AG20443 (cell line): ENCODE data around the gene CDKN2A.

ENCODE experiments used
- DNase-seq: peaks from one replicate; pipeline ENCODE4 v3.0.0; 2012; ENCODE audit warnings: low spot score, mixed read lengths

The CDKN2A gene

GRCh38 chr9:21993893-21994555, at the start of gene CDKN2A:
Gene CDKN2A, minus strand, starts transcription at chr9:21994392.
- DNase-seq, result peak; percentile 12

DNA sequence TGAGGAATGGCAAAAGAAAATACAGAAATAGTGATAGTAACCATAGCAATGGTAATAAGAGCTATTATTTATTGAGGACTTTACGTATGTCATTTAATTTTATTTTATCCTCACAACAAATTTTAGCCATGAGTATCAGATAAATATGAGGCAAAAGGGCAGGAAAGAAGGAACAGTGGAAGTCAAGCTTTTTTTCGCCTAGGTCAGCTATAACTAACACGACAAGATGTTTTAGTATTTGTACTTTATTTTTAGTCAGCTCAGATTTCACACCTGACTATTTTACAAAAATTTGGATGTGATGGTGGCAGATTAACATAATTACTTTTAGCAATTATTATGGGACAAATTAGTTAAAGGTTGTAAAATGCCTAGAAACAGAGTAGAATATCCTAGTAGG, 49.7 kb upstream of the CDKN2A start:
- no peak for DNase-seq

- DNase-seq, result peak; percentile 10
Measured at GRCh38 chr9:22041775-22042174, 47.6 kb upstream of the CDKN2A start.

DNA sequence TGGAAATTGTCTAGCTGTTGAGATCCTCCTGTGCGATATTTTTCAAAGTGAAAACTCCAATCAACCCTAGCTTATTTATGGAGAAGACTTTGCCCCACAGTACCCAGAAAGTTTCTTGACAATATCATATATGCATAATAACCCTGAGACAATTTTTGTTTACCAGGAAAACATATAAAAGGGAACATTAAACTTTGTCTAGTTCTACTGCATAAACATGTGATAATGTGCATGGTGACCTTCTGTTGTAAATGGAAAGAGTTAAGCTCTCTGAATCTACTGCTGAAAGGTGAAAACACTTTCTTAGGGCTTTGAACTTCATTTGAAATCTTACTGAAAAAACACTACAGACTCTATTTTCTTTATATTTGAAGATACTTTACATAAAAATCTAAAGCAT, 47.2 kb upstream of the CDKN2A start:
- no peak for DNase-seq

DNA sequence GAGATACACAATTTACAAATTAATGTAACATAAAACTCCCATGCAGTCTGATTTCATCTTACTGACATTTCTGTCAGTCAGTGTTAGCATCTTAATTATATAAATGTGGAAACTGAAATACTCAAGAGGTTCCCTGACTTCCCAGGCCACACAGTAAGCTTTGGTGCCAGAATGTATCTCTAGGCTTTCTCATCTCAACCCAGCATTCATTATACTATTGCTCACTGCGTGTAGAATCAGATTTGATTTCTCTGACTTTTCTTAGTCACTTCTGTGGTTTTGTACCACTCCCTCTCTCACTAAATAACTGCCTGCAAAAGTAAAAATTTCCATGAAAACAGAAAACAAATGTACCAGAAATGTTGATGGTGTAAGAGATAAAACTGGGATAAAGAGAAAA, 46.6 kb upstream of the CDKN2A start:
- peak; percentile 62 for DNase-seq

DNA sequence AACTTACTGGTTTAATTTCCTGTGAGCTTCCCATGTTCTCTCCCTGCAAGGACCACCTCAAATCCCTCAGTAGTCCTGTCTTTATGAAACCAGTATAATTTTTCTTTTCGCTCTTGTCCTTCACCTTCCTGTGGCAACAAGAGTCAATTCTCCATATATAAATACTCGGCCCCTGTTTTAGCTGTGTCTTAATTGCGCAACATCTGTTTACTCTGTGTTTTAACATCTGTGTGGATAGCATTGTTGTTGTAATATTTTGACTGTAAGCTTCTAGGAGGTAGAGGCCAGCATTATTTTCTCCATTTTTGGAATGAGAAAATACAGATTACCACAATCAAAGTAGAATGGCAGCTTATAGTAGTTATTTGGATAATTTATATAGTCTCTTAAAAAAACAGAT, 45.1 kb upstream of the CDKN2A start:
- no peak for DNase-seq

- DNase-seq, result peak; percentile 14
Measured at GRCh38 chr9:22037954-22038690, 43.9 kb upstream of the CDKN2A start.

GRCh38 chr9:22036866-22037626, 42.9 kb upstream of the CDKN2A start:
- DNase-seq, result no peak

GRCh38 chr9:22035591-22036011, 41.4 kb upstream of the CDKN2A start:
- DNase-seq, result no peak

DNA sequence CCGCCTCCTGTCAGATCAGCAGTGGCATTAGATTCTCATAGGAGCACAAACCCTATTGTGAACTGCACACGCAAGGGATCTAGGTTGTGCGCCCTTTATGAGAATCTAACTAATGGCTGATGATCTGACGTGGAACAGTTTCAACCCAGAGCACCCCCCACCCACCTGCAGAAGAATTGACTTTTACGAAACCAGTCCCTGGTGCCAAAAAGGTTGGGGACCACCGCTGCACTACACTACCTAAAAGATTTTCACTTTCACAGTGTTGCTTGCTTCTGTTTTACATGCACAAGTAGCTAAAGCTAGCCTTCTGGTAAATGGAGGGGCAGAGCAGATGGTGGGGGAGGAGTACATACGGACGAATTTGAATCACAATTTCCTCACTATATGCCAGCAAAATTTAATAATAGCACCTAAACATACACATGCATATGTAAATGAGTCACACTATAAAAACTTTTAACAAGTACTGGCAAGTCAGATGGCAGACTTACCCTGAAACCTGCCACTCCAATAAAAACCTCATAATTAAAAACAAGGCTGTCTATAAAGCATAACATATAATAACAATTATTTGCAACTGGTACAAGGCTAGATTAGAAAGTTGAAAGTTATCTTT, 38.9 kb upstream of the CDKN2A start:
- DNase-seq, result no peak

GRCh38 chr9:22031655-22032411, 37.6 kb upstream of the CDKN2A start:
- DNase-seq, result no peak

DNA sequence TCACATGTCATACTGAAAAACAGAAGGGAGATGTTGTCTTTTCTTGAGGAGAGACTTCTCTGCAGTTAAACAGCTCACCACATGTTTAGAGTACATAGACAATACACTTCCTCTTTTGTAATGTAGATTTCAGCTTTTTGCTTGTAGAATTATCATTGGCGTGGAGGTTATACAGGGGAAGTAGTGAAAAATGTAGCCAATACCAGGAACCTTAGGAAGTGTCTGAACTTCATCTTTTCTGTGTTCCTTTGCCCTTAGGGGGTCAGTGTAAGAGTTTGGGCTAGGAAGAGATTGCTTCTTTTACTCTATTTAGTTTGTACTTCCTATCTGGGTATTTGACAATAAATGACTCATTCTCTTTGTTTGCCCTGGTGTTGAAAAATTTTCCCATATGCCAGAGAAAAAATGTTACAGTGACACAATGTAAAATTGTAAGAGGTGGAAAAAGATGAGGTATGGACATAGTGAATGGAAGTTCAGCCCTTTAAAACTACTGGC, 36.0 kb upstream of the CDKN2A start:
- peak; percentile 44 for DNase-seq

GRCh38 chr9:22029231-22029630, 35.0 kb upstream of the CDKN2A start:
- DNase-seq, result no peak

DNA sequence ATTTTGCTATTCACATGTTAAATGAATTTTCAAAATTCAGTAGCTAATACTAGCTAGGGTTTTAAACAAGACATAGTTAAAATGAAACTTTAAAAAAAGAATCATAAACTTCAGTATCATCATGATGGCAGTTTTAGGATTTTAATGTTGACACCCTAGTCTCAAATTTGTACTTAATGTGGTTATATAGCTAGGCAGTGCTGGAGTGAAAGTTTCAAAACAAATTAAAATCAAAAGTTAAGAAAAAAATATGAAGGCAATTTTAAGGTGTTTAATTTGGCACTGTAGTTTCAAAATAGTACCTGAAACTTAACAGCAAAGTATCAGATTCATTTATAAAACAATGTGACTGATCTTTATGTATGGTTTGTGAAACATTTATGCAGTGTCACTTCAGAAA, 34.2 kb upstream of the CDKN2A start:
- DNase-seq, result no peak

GRCh38 chr9:22026696-22027095, 32.5 kb upstream of the CDKN2A start:
- DNase-seq, result no peak

- DNase-seq, result no peak
Measured at GRCh38 chr9:22022396-22022795, 28.2 kb upstream of the CDKN2A start.

DNA sequence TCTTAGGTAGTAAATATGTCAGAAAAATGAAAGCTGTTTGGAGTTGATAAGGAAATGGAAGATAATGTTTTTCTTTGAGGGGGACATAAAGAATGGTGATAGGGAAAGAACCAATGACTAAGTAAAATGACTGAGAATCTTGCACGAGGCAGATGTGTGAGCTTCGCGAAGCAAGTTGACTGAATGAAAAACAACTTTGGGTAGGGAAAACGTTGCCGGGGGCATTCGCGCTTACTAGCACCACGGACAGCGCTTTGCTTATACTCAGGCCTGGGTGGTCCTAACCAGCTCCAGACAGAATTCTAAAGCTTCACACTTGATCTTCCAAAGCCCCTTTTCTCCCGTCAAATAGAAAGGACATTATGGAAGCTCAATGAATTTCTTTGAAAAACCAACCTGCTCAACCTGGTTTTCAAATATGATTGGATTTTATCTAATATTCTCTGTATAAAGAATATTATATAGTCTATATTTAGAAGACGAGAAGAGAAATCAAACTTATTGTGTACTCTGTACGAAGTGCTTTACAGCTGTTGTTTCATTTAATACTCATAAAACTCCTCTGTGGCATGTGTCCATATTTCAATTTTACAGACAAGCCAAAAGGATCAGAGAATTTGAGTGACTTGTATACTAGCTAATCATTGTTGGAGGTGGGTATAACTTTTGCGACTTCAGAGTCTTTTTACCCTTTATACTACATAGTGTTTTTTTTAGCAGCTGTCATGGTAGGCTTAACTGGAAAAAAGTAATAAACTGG, 16.9 kb upstream of the CDKN2A start:
- no peak for DNase-seq

DNA sequence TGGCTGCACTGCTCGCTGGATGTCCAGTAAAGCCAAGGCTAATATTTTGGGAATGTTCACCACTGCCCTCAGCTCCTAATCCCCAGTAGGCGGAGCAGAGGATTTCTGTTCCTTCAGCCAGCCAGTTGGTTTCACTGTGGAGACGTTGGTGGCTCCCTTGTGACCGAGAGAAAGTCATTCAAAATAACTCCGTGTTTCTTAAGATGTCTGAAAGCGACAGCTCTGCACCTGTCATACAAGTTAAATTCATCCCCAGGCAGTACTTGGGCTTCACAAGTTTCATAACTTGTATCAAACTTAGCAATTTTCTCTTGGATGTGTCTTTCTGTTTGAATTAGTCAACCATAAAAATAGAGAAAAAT, 15.3 kb upstream of the CDKN2A start:
- no peak for DNase-seq

- peak; percentile 100 for DNase-seq
Measured at GRCh38 chr9:22008717-22009505, 14.7 kb upstream of the CDKN2A start, which contains the start of gene CDKN2B. Gene CDKN2B, minus strand, starts transcription at chr9:22009305. Its CDS starts 352 bp downstream, at chr9:22008953.

DNA sequence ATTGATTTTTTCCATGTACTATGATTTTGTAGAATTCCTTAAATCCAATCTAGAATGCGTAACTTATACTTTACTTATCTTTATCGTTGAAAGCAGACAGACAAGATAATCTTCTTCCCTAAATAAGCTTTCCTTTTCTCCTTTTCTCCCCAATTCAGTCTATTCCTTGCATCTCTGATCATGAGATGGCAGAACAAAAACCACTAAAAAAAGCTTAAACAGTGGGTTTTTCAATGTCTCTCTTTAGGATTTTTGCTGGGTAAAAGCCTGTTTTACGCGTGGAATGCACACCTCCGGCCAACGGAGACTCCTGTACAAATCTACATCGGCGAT, 14.2 kb upstream of the CDKN2A start:
- no peak for DNase-seq
